ENCODE results near the gene USP6NL. TPM values are rescaled to one million over a fixed set of nuclear protein-coding genes. Genes with fewer than 3 reads are reported as not detected.
A peak's percentile ranks its signal among the peaks of the same experiment; 100 is the strongest.

Gene USP6NL
- total and polyA plus RNA-seq, 2 of the 8 experiments (the other 6 are each of a cell fraction or from before 2014, with no cell fraction given): 10.9 to 28.8 TPM

DNA sequence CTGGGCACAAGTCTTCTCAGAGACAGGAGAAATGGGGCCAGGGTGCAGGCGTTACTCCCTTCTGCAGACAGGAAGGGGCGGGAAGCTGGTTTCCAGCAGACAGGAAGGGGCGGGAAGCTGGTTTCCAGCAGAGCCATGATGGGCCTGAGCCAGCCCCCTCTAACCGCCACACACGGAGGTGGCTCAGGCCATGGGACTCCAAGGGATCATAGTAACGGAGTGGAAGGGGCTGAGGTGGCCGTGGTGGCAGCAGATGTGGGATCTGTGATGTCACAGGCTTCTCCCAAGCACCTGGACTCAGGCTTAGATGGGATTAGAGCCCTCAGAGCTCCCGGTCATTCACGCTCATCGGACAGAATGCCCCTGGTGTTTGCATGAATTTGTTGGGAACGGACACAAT lies 177.8 kb downstream of the USP6NL start:
- CTCF ChIA-PET (ENCODE audit: partially characterized antibody): interaction anchor here (0.7 to 5.2 kb wide), 8 partner anchors 10 to 338 kb away, joined by 3 to 33 read pairs (median 4); no protein-coding TSS in a partner anchor
- DNase-seq (ENCODE audit: low read depth in 1 of 2, low spot score in 2 of 2): no peak

More for the DNA sequence above, 177.8 kb downstream of the USP6NL start:
- H3K36me3 ChIP-seq (ENCODE audit: control insufficient read depth in 2 of 4, insufficient read depth in 4 of 4, low read length in 3 of 4): no peaks in the 10 kb centered on the region
- H4K8ac ChIP-seq (ENCODE audit: extremely low read depth, insufficient read depth, low read length): no peak overlapping the region
- no peaks in the 10 kb centered on the region for H4K20me1 ChIP-seq (replicated peaks in 1 of 2; ENCODE audit: control insufficient read depth in 1 of 2, insufficient read depth in 2 of 2, low read length in 2 of 2)
- H4K91ac ChIP-seq (replicated peaks; ENCODE audit: insufficient read length, low read length): peak overlapping the region; percentile 67
- no peak overlapping the region for H3K9ac ChIP-seq (replicated peaks in 1 of 4; ENCODE audit: extremely low read depth in 1 of 4, low read depth in 3 of 4, low read length in 3 of 4)
- TF ChIP-seq EZH2 (IDR thresholded peaks at IDR 0.05; ENCODE audit: low read depth, low read length, severe bottlenecking) (no peak), RFX5 (IDR thresholded peaks at IDR 0.05; ENCODE audit: borderline replicate concordance, low read depth, low read length) (no peak), MAFK (IDR thresholded peaks at IDR 0.05; ENCODE audit: low read depth, low read length) (no peak)
- TF ChIP-seq, protein P1, sequence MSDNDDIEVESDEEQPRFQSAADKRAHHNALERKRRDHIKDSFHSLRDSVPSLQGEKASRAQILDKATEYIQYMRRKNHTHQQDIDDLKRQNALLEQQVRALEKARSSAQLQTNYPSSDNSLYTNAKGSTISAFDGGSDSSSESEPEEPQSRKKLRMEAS (IDR thresholded peaks at IDR 0.05): no peak
- no peak overlapping the region for H2BK5ac ChIP-seq (ENCODE audit: low read depth, low read length)
- H2AK5ac ChIP-seq (ENCODE audit: low read depth, low read length): no peak overlapping the region
- H2BK15ac ChIP-seq (ENCODE audit: low read length): no peak overlapping the region
- no peak for FAIRE-seq
- no peak overlapping the region for H2BK120ac ChIP-seq (replicated peaks; ENCODE audit: low read depth, low read length)
- no peak overlapping the region for H3K4me2 ChIP-seq (ENCODE audit: insufficient read depth in 1 of 2, low read depth in 2 of 2, low read length in 2 of 2)
- POLR2A ChIA-PET (ENCODE audit: partially characterized antibody): interaction anchor here (0.8 kb wide), 1 partner anchor 37 kb away, joined by 3 read pairs; no protein-coding TSS in a partner anchor
- WGBS, 2 experiments (ENCODE audit: extremely low coverage in 1 of 2, insufficient coverage in 1 of 2, insufficient read length in 1 of 2, insufficient replicate concordance in 2 of 2, low coverage in 1 of 2, low lambda C conversion rate in 2 of 2, missing lambda C conversion rate in 1 of 2): 89% methylated on average over 11 of the region's 11 CpGs; no CpG with 5 or more reads in 1 of the 2 experiments
- no peak overlapping the region for H3K18ac ChIP-seq (ENCODE audit: extremely low read depth, low read length)
- no peak overlapping the region for H4K5ac ChIP-seq (ENCODE audit: insufficient read length, low read depth, low read length)
- H3K9me3 ChIP-seq (ENCODE audit: insufficient read depth in 2 of 2, low read depth in 1 of 2, low read length in 1 of 2): peaks cover 0 to 8% of the 10 kb centered on the region in 2 experiments; a peak in 1 of 4 replicates
- peaks cover 17 to 32% (median 22%) of the 10 kb centered on the region in 4 experiments for H3K4me1 ChIP-seq (replicated peaks in 1 of 4; ENCODE audit: control insufficient read depth in 3 of 4, insufficient read depth in 4 of 4, low read length in 3 of 4)
- H3K4ac ChIP-seq (replicated peaks; ENCODE audit: insufficient read length, low read depth, low read length): no peak overlapping the region
- H3K4me3 ChIP-seq (ENCODE audit: extremely low read depth in 1 of 4, insufficient read depth in 2 of 4, low read depth in 3 of 4, low read length in 4 of 4): no peak overlapping the region
- no peak overlapping the region for H2AFZ ChIP-seq (ENCODE audit: low read length)
- no peak overlapping the region for H3K56ac ChIP-seq (replicated peaks; ENCODE audit: insufficient read length, low read depth, low read length)
- no peaks in the 10 kb centered on the region; the same call in 1 of the 2 replicates for H3K23me2 ChIP-seq (ENCODE audit: low read depth, low read length)
- no peak overlapping the region for H3K14ac ChIP-seq (ENCODE audit: insufficient read length)
- no peaks in the 10 kb centered on the region for H3K79me1 ChIP-seq (ENCODE audit: low read depth, low read length)
- H3K27me3 ChIP-seq (replicated peaks in 1 of 4; ENCODE audit: control insufficient read depth in 3 of 4, extremely low read depth in 1 of 4, insufficient read depth in 3 of 4, low read length in 3 of 4): no peaks in the 10 kb centered on the region; a peak in 1 of 7 replicates
- H3K23ac ChIP-seq (ENCODE audit: insufficient read length): no peak overlapping the region
- no peaks in the 10 kb centered on the region for H3K79me2 ChIP-seq (ENCODE audit: control insufficient read depth in 1 of 2, insufficient read depth in 2 of 2, low read length in 2 of 2)
- H2BK12ac ChIP-seq (ENCODE audit: low read depth, low read length): peak overlapping the region; percentile 78; the same call in 1 of the 2 replicates
- H3K27ac ChIP-seq (ENCODE audit: low read depth, low read length): no peak overlapping the region
- 0 out of 2 replicates have a peak overlapping the region, but pooled peaks have one; percentile 16 for H2BK20ac ChIP-seq (ENCODE audit: low read length)
